B cell (primary cell): ENCODE results near the gene HMGCS1.

Experiments used
- EZH2 ChIP-seq: IDR thresholded peaks from 2 replicates; pipeline ENCODE4 v1.6.1; 2012; ENCODE audit warnings: borderline replicate concordance, low read depth, mild to moderate bottlenecking, moderate library complexity, low read length; ENCODE audit not compliant: insufficient read depth, poor library complexity, severe bottlenecking
- TF ChIP-seq, protein P1 (sequence below): fragments of 200-600 bp; IDR thresholded peaks from one replicate; pipeline ENCODE4 v1.8.0; 2022; ENCODE audit warnings: antibody characterized with exemption, mild to moderate bottlenecking

DNA sequence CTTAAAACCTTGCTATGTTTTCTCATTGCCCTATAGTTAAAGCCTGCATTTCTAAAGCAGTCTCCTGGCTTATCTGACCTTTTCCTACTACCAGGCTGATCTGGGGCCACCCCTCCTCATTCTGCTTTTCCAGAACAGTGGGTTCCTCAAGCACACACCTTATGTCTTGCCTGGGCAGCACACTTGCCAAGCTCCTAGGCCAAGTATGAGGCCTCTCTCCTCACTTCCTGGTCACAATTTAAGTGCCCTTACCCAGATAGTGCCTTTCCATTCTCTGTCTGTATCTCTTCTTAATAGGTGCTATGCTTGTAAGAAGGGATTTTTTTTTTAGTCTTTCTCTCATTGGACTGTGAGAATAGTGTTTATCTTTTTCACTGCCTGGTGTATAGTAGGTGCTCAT lies 39.7 kb downstream of the HMGCS1 start:
- TF ChIP-seq, protein P1, sequence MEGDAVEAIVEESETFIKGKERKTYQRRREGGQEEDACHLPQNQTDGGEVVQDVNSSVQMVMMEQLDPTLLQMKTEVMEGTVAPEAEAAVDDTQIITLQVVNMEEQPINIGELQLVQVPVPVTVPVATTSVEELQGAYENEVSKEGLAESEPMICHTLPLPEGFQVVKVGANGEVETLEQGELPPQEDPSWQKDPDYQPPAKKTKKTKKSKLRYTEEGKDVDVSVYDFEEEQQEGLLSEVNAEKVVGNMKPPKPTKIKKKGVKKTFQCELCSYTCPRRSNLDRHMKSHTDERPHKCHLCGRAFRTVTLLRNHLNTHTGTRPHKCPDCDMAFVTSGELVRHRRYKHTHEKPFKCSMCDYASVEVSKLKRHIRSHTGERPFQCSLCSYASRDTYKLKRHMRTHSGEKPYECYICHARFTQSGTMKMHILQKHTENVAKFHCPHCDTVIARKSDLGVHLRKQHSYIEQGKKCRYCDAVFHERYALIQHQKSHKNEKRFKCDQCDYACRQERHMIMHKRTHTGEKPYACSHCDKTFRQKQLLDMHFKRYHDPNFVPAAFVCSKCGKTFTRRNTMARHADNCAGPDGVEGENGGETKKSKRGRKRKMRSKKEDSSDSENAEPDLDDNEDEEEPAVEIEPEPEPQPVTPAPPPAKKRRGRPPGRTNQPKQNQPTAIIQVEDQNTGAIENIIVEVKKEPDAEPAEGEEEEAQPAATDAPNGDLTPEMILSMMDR, result no peak
- TF ChIP-seq EZH2, result no peak
